ENCODE measurements around the gene UBE4B. TPM values are rescaled to one million over a fixed set of nuclear protein-coding genes. Genes with fewer than 3 reads are reported as not detected.

UBE4B gene
- total and polyA plus RNA-seq, 4 donors: 7.5 to 25.5 (median 16.6) TPM

GRCh38 chr1:10160173-10160572, 127.4 kb downstream of the UBE4B start:
- Histone ChIP-seq H3K27me3 (ENCODE audit: control insufficient read depth in 4 of 4, insufficient read depth in 4 of 4, low read length in 3 of 4) (no peaks in the 10 kb centered on the region), H3K27ac (ENCODE audit: low read depth in 1 of 2, low read length in 2 of 2) (no peak overlapping the region), H3K9ac (ENCODE audit: low read depth in 1 of 2, low read length in 2 of 2) (no peak overlapping the region), H3K36me3 (ENCODE audit: control insufficient read depth in 4 of 4, insufficient read depth in 3 of 4, low read depth in 1 of 4, low read length in 3 of 4) (peaks cover 5 to 31% (median 20%) of the 10 kb centered on the region in 4 donors), H3K4me1 (ENCODE audit: control insufficient read depth in 4 of 4, insufficient read depth in 4 of 4, low read length in 3 of 4) (no peaks in the 10 kb centered on the region), H3K9me3 (ENCODE audit: control insufficient read depth in 4 of 4, low read length in 3 of 4) (no peaks in the 10 kb centered on the region), H3K4me3 (ENCODE audit: low read depth in 1 of 3, low read length in 3 of 3) (no peak overlapping the region)
- no peak for DNase-seq (ENCODE audit: low spot score)
- TF ChIP-seq MAX (IDR thresholded peaks at IDR 0.05) (no peak), ZBTB33 (IDR thresholded peaks at IDR 0.05) (no peak), HNF4G (IDR thresholded peaks at IDR 0.05) (no peak), FOXA2 (IDR thresholded peaks at IDR 0.05) (no peak), EGR1 (IDR thresholded peaks at IDR 0.05; ENCODE audit: low read depth in 2 of 2) (no peak), HNF4A (conservative IDR thresholded peaks at IDR 0.05) (no peak), ATF3 (IDR thresholded peaks at IDR 0.05) (no peak), FOXA1 (IDR thresholded peaks at IDR 0.05) (no peak), NR2F2 (IDR thresholded peaks at IDR 0.05) (no peak), YY1 (IDR thresholded peaks at IDR 0.05) (no peak), GABPA (IDR thresholded peaks at IDR 0.05 in 1 of 2, conservative IDR thresholded peaks at IDR 0.05 in 1 of 2) (no peak), JUND (IDR thresholded peaks at IDR 0.05) (no peak), REST (IDR thresholded peaks at IDR 0.05) (no peak), TAF1 (conservative IDR thresholded peaks at IDR 0.05) (no peak), RAD21 (IDR thresholded peaks at IDR 0.05) (no peak), SP1 (IDR thresholded peaks at IDR 0.05) (no peak)
- WGBS: 85% methylated on average over 3 of the region's 3 CpGs

- Histone ChIP-seq H3K36me3 (ENCODE audit: control insufficient read depth in 4 of 4, insufficient read depth in 3 of 4, low read depth in 1 of 4, low read length in 3 of 4) (peaks cover 5 to 36% (median 22%) of the 10 kb centered on the region in 4 donors), H3K9me3 (ENCODE audit: control insufficient read depth in 4 of 4, low read length in 3 of 4) (no peaks in the 10 kb centered on the region), H3K27ac (ENCODE audit: low read depth in 1 of 2, low read length in 2 of 2) (no peak overlapping the region), H3K4me1 (ENCODE audit: control insufficient read depth in 4 of 4, insufficient read depth in 4 of 4, low read length in 3 of 4) (no peaks in the 10 kb centered on the region), H3K9ac (ENCODE audit: low read depth in 1 of 2, low read length in 2 of 2) (no peak overlapping the region), H3K4me3 (ENCODE audit: low read depth in 1 of 3, low read length in 3 of 3) (no peak overlapping the region), H3K27me3 (ENCODE audit: control insufficient read depth in 4 of 4, insufficient read depth in 4 of 4, low read length in 3 of 4) (no peaks in the 10 kb centered on the region)
- 85% methylated on average over 12 of the region's 12 CpGs for WGBS
- DNase-seq (ENCODE audit: low spot score): no peak
- TF ChIP-seq ATF3 (IDR thresholded peaks at IDR 0.05) (no peak), HNF4A (conservative IDR thresholded peaks at IDR 0.05) (no peak), FOXA1 (IDR thresholded peaks at IDR 0.05) (no peak), TAF1 (conservative IDR thresholded peaks at IDR 0.05) (no peak), HNF4G (IDR thresholded peaks at IDR 0.05) (no peak), CTCF (IDR thresholded peaks at IDR 0.05; ENCODE audit: low read depth, low read length, missing input control) (no peak), RXRA (IDR thresholded peaks at IDR 0.05) (no peak), GABPA (IDR thresholded peaks at IDR 0.05 in 1 of 2, conservative IDR thresholded peaks at IDR 0.05 in 1 of 2) (no peak), SP1 (IDR thresholded peaks at IDR 0.05) (no peak), EGR1 (IDR thresholded peaks at IDR 0.05; ENCODE audit: low read depth in 2 of 2) (no peak), REST (IDR thresholded peaks at IDR 0.05) (no peak), MAX (IDR thresholded peaks at IDR 0.05) (no peak)
These were observed 128.2 kb downstream of the UBE4B start for GRCh38 chr1:10160907-10161490.
